ENCODE results near the gene SAE1. TPM values are rescaled to one million over a fixed set of nuclear protein-coding genes. Genes with fewer than 3 reads are reported as not detected.

SAE1 gene
- total RNA-seq: 100 to 1,000 TPM; 125 to 127 TPM

GRCh38 chr19:47130589-47131227 lies at the start of gene SAE1:
SAE1 (plus strand) TSS chr19:47130835; CDS start chr19:47130931, 96 bp downstream.
- ChIA-PET CTCF (interaction anchor here (0.8 to 3.4 kb wide), 19 partner anchors 13 to 346 kb away, joined by 3 to 24 read pairs (median 4); partner anchors contain the start of gene ZC3H4), POLR2A (interaction anchor here (0.6 to 2.8 kb wide), 18 partner anchors 9 to 119 kb away, joined by 3 to 22 read pairs (median 4); partner anchors contain the start of gene ZC3H4)
- ATAC-seq: peak; percentile 91
- Mint-ChIP-seq H3K4me1 (ENCODE audit: low read depth) (peaks cover 37% of the 10 kb centered on the region), H3K9me3 (peaks cover 6% of the 10 kb centered on the region), H3K36me3 (ENCODE audit: low read depth) (peaks cover 41% of the 10 kb centered on the region), H3K27ac (peak within 1 kb of the TSS; percentile 100), H3K27me3 (peaks cover 2% of the 10 kb centered on the region), H3K4me3 (peak within 1 kb of the TSS; percentile 100)
- intact Hi-C loops (cut with micrococcal nuclease): no loop called here
- TF ChIP-seq, protein P1, sequence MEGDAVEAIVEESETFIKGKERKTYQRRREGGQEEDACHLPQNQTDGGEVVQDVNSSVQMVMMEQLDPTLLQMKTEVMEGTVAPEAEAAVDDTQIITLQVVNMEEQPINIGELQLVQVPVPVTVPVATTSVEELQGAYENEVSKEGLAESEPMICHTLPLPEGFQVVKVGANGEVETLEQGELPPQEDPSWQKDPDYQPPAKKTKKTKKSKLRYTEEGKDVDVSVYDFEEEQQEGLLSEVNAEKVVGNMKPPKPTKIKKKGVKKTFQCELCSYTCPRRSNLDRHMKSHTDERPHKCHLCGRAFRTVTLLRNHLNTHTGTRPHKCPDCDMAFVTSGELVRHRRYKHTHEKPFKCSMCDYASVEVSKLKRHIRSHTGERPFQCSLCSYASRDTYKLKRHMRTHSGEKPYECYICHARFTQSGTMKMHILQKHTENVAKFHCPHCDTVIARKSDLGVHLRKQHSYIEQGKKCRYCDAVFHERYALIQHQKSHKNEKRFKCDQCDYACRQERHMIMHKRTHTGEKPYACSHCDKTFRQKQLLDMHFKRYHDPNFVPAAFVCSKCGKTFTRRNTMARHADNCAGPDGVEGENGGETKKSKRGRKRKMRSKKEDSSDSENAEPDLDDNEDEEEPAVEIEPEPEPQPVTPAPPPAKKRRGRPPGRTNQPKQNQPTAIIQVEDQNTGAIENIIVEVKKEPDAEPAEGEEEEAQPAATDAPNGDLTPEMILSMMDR (IDR thresholded peaks at IDR 0.05): peak; percentile 51
- DNase-seq: peak; percentile 93

DNA sequence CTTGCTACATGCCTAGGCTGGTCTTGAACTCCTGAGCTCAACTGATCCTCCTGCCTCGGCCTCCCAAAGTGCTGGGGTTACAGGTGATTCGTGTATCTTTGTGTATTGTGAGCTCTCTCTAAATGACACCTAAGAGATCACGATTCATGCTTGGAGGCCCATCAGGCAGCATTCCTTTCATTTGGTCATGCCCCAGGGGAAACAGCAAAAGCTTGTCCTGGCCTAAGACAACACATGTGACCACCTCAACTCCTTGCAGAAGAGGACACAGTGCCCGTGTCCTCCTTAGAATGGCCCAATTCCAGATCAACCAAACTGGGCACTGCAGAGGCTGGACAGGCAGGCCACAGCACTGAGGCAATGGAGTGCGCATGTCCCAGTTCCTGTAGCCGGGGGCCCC lies 49.5 kb upstream of the SAE1 start:
- peak overlapping the region; percentile 25 for H3K27ac Mint-ChIP-seq
- H3K36me3 Mint-ChIP-seq (ENCODE audit: low read depth): peaks cover 49% of the 10 kb centered on the region
- H3K9me3 Mint-ChIP-seq: no peaks in the 10 kb centered on the region
- H3K4me1 Mint-ChIP-seq (ENCODE audit: low read depth): no peaks in the 10 kb centered on the region
- ATAC-seq (no peak), DNase-seq (no peak)
- TF ChIP-seq, protein P1 (IDR thresholded peaks at IDR 0.05): no peak
- CTCF ChIA-PET: interaction anchor here (0.7 to 7.2 kb wide), 11 partner anchors 11 to 167 kb away, joined by 3 to 94 read pairs (median 4); partner anchors contain the start of gene ZC3H4
- intact Hi-C loops (cut with micrococcal nuclease): loop anchor here (5.0 kb wide), 1 partner anchor 46 kb away; no protein-coding TSS in a partner anchor
- no peak overlapping the region for H3K4me3 Mint-ChIP-seq
- no peaks in the 10 kb centered on the region for H3K27me3 Mint-ChIP-seq
- POLR2A ChIA-PET: interaction anchor here (0.6 to 1.6 kb wide), 6 partner anchors 11 to 68 kb away, joined by 3 to 6 read pairs (median 4); partner anchors contain the start of genes SAE1 and TMEM160

DNA sequence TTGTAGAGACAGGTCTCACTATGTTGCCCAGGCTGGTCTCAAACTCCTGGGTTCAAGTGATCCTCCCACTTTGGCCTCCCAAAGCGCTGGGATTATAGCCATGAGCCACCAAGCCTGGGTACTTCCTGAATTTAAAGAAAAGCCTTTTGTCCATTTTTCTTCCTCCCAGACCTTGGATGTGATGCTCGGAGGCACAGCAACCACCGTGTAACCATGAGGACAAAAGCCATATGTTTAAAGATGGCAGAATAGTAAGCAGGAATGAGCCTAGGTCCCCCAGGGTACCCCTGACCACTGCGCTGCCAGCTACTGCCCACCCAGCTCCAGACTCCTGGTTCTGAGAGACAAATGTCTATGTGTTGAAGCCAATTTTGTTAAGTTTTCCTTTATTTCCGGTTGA lies 48.1 kb upstream of the SAE1 start:
- no peak for DNase-seq
- no peak for ATAC-seq
- TF ChIP-seq, protein P1 (IDR thresholded peaks at IDR 0.05): no peak
- H3K27ac Mint-ChIP-seq: no peak overlapping the region
- peaks cover 50% of the 10 kb centered on the region for H3K36me3 Mint-ChIP-seq (ENCODE audit: low read depth)
- CTCF ChIA-PET: interaction anchor here (2.3 to 7.2 kb wide), 2 partner anchors 9 to 43 kb away, joined by 6 to 94 read pairs; no protein-coding TSS in a partner anchor
- intact Hi-C loops (cut with micrococcal nuclease): loop anchor here (5.0 kb wide), 1 partner anchor 45 kb away; no protein-coding TSS in a partner anchor
- H3K9me3 Mint-ChIP-seq: no peaks in the 10 kb centered on the region
- POLR2A ChIA-PET: interaction anchor here (0.8 to 1.5 kb wide), 3 partner anchors 40 to 70 kb away, joined by 3 to 4 read pairs (median 3); no protein-coding TSS in a partner anchor
- H3K27me3 Mint-ChIP-seq: no peaks in the 10 kb centered on the region
- H3K4me1 Mint-ChIP-seq (ENCODE audit: low read depth): no peaks in the 10 kb centered on the region
- no peak overlapping the region for H3K4me3 Mint-ChIP-seq

GRCh38 chr19:47084879-47085439 lies 45.7 kb upstream of the SAE1 start:
- Mint-ChIP-seq H3K27ac (no peak overlapping the region), H3K36me3 (ENCODE audit: low read depth) (peaks cover 57% of the 10 kb centered on the region)

More at GRCh38 chr19:47084879-47085439, 45.7 kb upstream of the SAE1 start:
- intact Hi-C loops (cut with micrococcal nuclease): loop anchor here (5.0 kb wide), 1 partner anchor 42 kb away; no protein-coding TSS in a partner anchor
- ATAC-seq: no peak
- TF ChIP-seq, protein P1 (IDR thresholded peaks at IDR 0.05): no peak
- Mint-ChIP-seq H3K9me3 (no peaks in the 10 kb centered on the region), H3K4me1 (ENCODE audit: low read depth) (no peaks in the 10 kb centered on the region), H3K4me3 (no peak overlapping the region), H3K27me3 (no peaks in the 10 kb centered on the region)
- ChIA-PET POLR2A (no interaction called here), CTCF (no interaction called here)
- no peak for DNase-seq

Data from activated CD8-positive, alpha-beta T cell treated with anti-CD3 and anti-CD28 coated beads for 36 hours (primary cell).